PC-9 (cell line): ENCODE data around the gene BRPF1. TPM values are rescaled to one million over a fixed set of nuclear protein-coding genes. Genes with fewer than 3 reads are reported as not detected.
"Not testable (repeated sequence)": the region's sequence is repeated elsewhere in the genome, so short reads cannot be mapped to it uniquely, and the experiment has no call there.

Experiments
- BruUV-seq: library from RNA; stranded (reverse); fragments of 400-500 nt; replicated peaks from 2 replicates; lab custom pipeline; 2021; lab: Mats Ljungman, UMichigan
- CTCF ChIA-PET: fragments of 300-600 bp; sonication (Branson Sonifier 250); formaldehyde crosslinking; loops from one replicate; lab custom pipeline; 2022; ENCODE audit warnings: antibody characterized with exemption; lab: Charles Lee
- POLR2A ChIA-PET: fragments of 300-600 bp; sonication (Branson Sonifier 250); formaldehyde crosslinking; loops from one replicate; lab custom pipeline; 2022; ENCODE audit warnings: antibody characterized with exemption; ENCODE audit not compliant: unreplicated experiment; lab: Charles Lee
- DNase-seq, 2 experiments: peaks; one replicate each; pipeline versions ENCODE4 v3.0.0 to v3.0.0-alpha.2; 2015 to 2022; ENCODE audit warnings: mixed read lengths in 1 of 2
- H2AFZ ChIP-seq: fragments of 200-600 bp; sonication (generic); 2 replicates; pipeline ENCODE4 v1.8.1; 2017; ENCODE audit warnings: antibody characterized with exemption
- H3F3A ChIP-seq: fragments of 200-600 bp; sonication (generic); 2 replicates; pipeline ENCODE4 v1.8.1; 2017; ENCODE audit warnings: antibody characterized with exemption, mild to moderate bottlenecking, low read depth; ENCODE audit not compliant: insufficient read depth
- H3K27ac ChIP-seq: fragments of 200-600 bp; sonication (generic); 2 replicates; pipeline ENCODE4 v1.6.1; 2016; ENCODE audit warnings: mixed run types
- H3K27me3 ChIP-seq: fragments of 200-600 bp; sonication (generic); 2 replicates; pipeline ENCODE4 v1.6.1; 2016; ENCODE audit warnings: low read depth, mixed run types; ENCODE audit not compliant: insufficient read depth
- H3K36me3 ChIP-seq: fragments of 200-600 bp; sonication (generic); 2 replicates; pipeline ENCODE4 v1.6.1; 2016; ENCODE audit warnings: low read depth, mixed run types
- H3K4me1 ChIP-seq: fragments of 200-600 bp; sonication (generic); replicated peaks from 2 replicates; pipeline ENCODE4 v1.6.1; 2016; ENCODE audit warnings: mixed run types; ENCODE audit not compliant: insufficient read depth
- H3K4me2 ChIP-seq: fragments of 200-600 bp; sonication (generic); 2 replicates; pipeline ENCODE4 v1.6.1; 2017; ENCODE audit warnings: mixed run types
- H3K4me3 ChIP-seq: fragments of 200-600 bp; sonication (generic); 2 replicates; pipeline ENCODE4 v1.6.1; 2016; ENCODE audit warnings: mixed run types
- H3K79me2 ChIP-seq: fragments of 200-600 bp; sonication (generic); 2 replicates; pipeline ENCODE4 v1.6.1; 2017; ENCODE audit warnings: low read depth, mixed run types
- H3K9me2 ChIP-seq: fragments of 200-600 bp; sonication (generic); 2 replicates; pipeline ENCODE4 v1.8.1; 2017; ENCODE audit warnings: mild to moderate bottlenecking; ENCODE audit not compliant: insufficient read depth
- H3K9me3 ChIP-seq: fragments of 200-600 bp; sonication (generic); 2 replicates; pipeline ENCODE4 v1.8.1; 2016; ENCODE audit warnings: low read depth; ENCODE audit not compliant: insufficient read depth
- H4K20me1 ChIP-seq: fragments of 200-600 bp; sonication (generic); 2 replicates; pipeline ENCODE4 v1.8.1; 2017; ENCODE audit not compliant: insufficient read depth
- CTCF ChIP-seq: fragments of 200-600 bp; sonication (generic); conservative IDR thresholded peaks from 2 replicates; pipeline ENCODE4 v1.6.1; 2017; ENCODE audit warnings: mixed run types, antibody characterized with exemption, mild to moderate bottlenecking, moderate library complexity
- EZH2 ChIP-seq: fragments of 200-600 bp; sonication (generic); IDR thresholded peaks from 2 replicates; pipeline ENCODE4 v1.8.0; 2017; ENCODE audit warnings: antibody characterized with exemption, low read depth
- intact Hi-C: fragments of 100-400 bp; cut with micrococcal nuclease; formaldehyde crosslinking; loops from one replicate; pipeline ENCODE4 v1.10.0; 2022; ENCODE audit not compliant: unreplicated experiment
- total RNA-seq: library from RNA; stranded (reverse); gene quantifications from 2 replicates; pipeline ENCODE4 v1.2.3, GENCODE V29; 2021

BRPF1 gene
- total RNA-seq, 1 experiment from 2014 or later = 15.9 TPM

DNA sequence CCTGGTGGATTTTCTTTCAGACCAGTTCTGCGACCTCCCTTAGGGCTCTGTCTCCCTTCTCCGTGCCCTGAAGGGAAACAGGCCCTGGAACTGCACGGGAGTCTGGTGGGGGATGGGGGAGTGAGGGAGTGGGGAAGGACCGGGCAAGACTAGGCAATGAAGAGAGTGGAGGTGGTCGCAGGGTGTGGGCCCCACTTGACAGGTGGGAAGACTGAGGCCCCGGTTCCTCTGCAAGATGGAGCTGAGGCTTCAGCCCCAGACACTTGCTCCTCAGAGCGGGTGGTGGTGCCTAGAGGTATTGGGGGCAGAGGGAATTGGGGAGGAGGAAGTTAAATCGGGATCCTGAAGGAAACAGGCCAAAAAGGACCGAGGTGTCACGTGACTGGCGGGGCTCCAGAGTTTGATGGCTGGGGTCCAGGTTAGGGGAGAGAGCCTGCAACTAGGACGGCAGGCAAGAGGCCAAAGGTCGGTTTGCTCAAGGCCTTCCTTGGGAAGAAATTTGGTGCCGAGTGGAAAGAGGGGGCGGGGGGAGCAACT, 38.8 kb downstream of the BRPF1 start:
- no peaks in the 10 kb centered on the region for H3K9me2 ChIP-seq
- no peak overlapping the region for H3K27ac ChIP-seq
- H3K36me3 ChIP-seq = no peaks in the 10 kb centered on the region
- H3K4me3 ChIP-seq = peak overlapping the region; percentile 49; the same call in 1 of the 2 replicates
- H3K9me3 ChIP-seq = no peaks in the 10 kb centered on the region
- TF ChIP-seq CTCF (no peak), EZH2 (no peak)
- CTCF ChIA-PET = no interaction called here
- no peaks in the 10 kb centered on the region for H3K4me1 ChIP-seq
- no peaks in the 10 kb centered on the region; the same call in 1 of the 2 replicates for H4K20me1 ChIP-seq
- no peak for DNase-seq
- no peaks in the 10 kb centered on the region for H3K79me2 ChIP-seq
- no TSS peak for BruUV-seq
- H2AFZ ChIP-seq = peak overlapping the region; percentile 74; the same call in 1 of the 2 replicates
- H3F3A ChIP-seq = peaks cover 14% of the 10 kb centered on the region; the same call in 1 of the 2 replicates
- H3K27me3 ChIP-seq = peaks cover 7% of the 10 kb centered on the region; the same call in 1 of the 2 replicates
- intact Hi-C loops = no loop called here
- peak overlapping the region; percentile 71 for H3K4me2 ChIP-seq
- POLR2A ChIA-PET = interaction anchor here (0.6 kb wide), 1 partner anchor 23 kb away, joined by 13 read pairs; the partner anchor contains the start of gene ARPC4

GRCh38 chr3:9771007-9771406, 39.5 kb downstream of the BRPF1 start:
- POLR2A ChIA-PET, H3K27ac ChIP-seq, CTCF ChIA-PET, H3K9me3 ChIP-seq, intact Hi-C loops, H3K9me2 ChIP-seq, DNase-seq, BruUV-seq, H3K4me3 ChIP-seq, H3K4me2 ChIP-seq, H3K4me1 ChIP-seq, H2AFZ ChIP-seq, H3K36me3 ChIP-seq, H3K79me2 ChIP-seq, H4K20me1 ChIP-seq, H3K27me3 ChIP-seq: not testable (repeated sequence)
- peaks cover 14% of the 10 kb centered on the region; the same call in 1 of the 2 replicates for H3F3A ChIP-seq

- no peaks in the 10 kb centered on the region for H3K36me3 ChIP-seq
- no peaks in the 10 kb centered on the region; the same call in 1 of the 2 replicates for H4K20me1 ChIP-seq
- no peak for DNase-seq
- no peak overlapping the region for H3K4me2 ChIP-seq
- POLR2A ChIA-PET = no interaction called here
- H3K9me3 ChIP-seq = no peaks in the 10 kb centered on the region
- CTCF ChIA-PET = interaction anchor here (0.6 kb wide), 1 partner anchor 516 kb away, joined by 4 read pairs; no protein-coding TSS in a partner anchor
- H3K4me3 ChIP-seq = no peak overlapping the region
- H3K9me2 ChIP-seq = no peaks in the 10 kb centered on the region
- TF ChIP-seq CTCF (no peak), EZH2 (no peak)
- intact Hi-C loops = no loop called here
- H3K79me2 ChIP-seq = no peaks in the 10 kb centered on the region
- peaks cover 7% of the 10 kb centered on the region; the same call in 1 of the 2 replicates for H3F3A ChIP-seq
- no peaks in the 10 kb centered on the region for H3K27me3 ChIP-seq
- H3K27ac ChIP-seq = no peak overlapping the region
- no TSS peak for BruUV-seq
- no peak overlapping the region for H2AFZ ChIP-seq
- H3K4me1 ChIP-seq = no peaks in the 10 kb centered on the region
These were observed 45.6 kb downstream of the BRPF1 start for GRCh38 chr3:9776896-9777693.
